SH-SY5Y (cell line): Measurements from ENCODE around the gene FBXO8.

Experiments
- GATA2 ChIP-seq: IDR thresholded peaks from 2 replicates; pipeline ENCODE4 v1.6.1; 2011; ENCODE audit warnings: mild to moderate bottlenecking, low read depth, low read length
- GATA3 ChIP-seq: IDR thresholded peaks from 2 replicates; pipeline ENCODE4 v1.6.1; 2011; ENCODE audit warnings: low read depth, mild to moderate bottlenecking, low read length, moderate library complexity

GRCh38 chr4:174199735-174200134, 83.7 kb downstream of the FBXO8 start:
- TF ChIP-seq GATA2 (no peak), GATA3 (peak; percentile 62)
